GM12878 (cell line): ENCODE results near the gene GMPPB. TPM values are rescaled to one million over a fixed set of nuclear protein-coding genes. Genes with fewer than 3 reads are reported as not detected.

Experiments used
- ATAC-seq: fragments of 200-7000 bp; cut with Tn5 transposase; 3 replicates; pipeline ENCODE4 v1.9.1; 2020; ENCODE audit warnings: mild to moderate bottlenecking, moderate library complexity
- BruUV-seq: library from RNA; stranded (reverse); fragments of 400-500 nt; replicated peaks from 2 replicates; lab custom pipeline; 2021; lab: Mats Ljungman, UMichigan
- CTCF ChIA-PET: fragments of 300-600 bp; sonication (Branson Sonifier 250); formaldehyde crosslinking; extraction: SDS; loops from one replicate; lab custom pipeline; 2021; ENCODE audit warnings: inconsistent platforms; lab: Yijun Ruan, JAX
- POLR2A ChIA-PET: fragments of 350-600 bp; formaldehyde crosslinking; extraction: SDS; loops from one replicate; lab custom pipeline; 2021; ENCODE audit warnings: inconsistent platforms; lab: Charles Lee
- RAD21 ChIA-PET: fragments of 300-600 bp; sonication (Branson Sonifier 250); formaldehyde crosslinking; loops from one replicate; lab custom pipeline; 2023; ENCODE audit warnings: antibody characterized with exemption; ENCODE audit not compliant: unreplicated experiment; lab: Charles Lee
- SMC1A ChIA-PET: fragments of 300-600 bp; sonication (Branson Sonifier 250); formaldehyde crosslinking; loops from one replicate; lab custom pipeline; 2023; ENCODE audit not compliant: unreplicated experiment, uncharacterized antibody; lab: Charles Lee
- DNase-seq: peaks from one replicate; pipeline ENCODE4 v3.0.0-alpha.2; 2011; ENCODE audit warnings: low read depth, low spot score
- FAIRE-seq: peaks from 3 replicates; lab custom pipeline; 2011; peaks lifted over from hg19 to GRCh38; lab: Jason Lieb, UNC
- H2AFZ ChIP-seq: 2 replicates; pipeline ENCODE4 v1.6.0; 2011; ENCODE audit warnings: low read depth, low read length, control low read depth; ENCODE audit not compliant: control insufficient read depth
- H3K27ac ChIP-seq: 2 replicates; pipeline ENCODE4 v1.5.1; 2011; ENCODE audit warnings: control low read depth; ENCODE audit not compliant: control insufficient read depth, insufficient read depth
- H3K27me3 ChIP-seq, 2 experiments: replicated peaks in 1 of 2; 2 replicates each; pipeline versions ENCODE4 v1.6.0 to v1.6.1; 2011; ENCODE audit warnings: low read length in 1 of 2; ENCODE audit not compliant: control insufficient read depth in 2 of 2, insufficient read depth in 2 of 2
- H3K36me3 ChIP-seq, 2 experiments: 2 replicates each; pipeline ENCODE4 v1.5.1; 2011; ENCODE audit warnings: low read length in 1 of 2; ENCODE audit not compliant: control insufficient read depth in 2 of 2, insufficient read depth in 2 of 2
- H3K4me1 ChIP-seq: 2 replicates; pipeline ENCODE4 v1.6.1; 2011; ENCODE audit warnings: mild to moderate bottlenecking, low read length, moderate library complexity, mixed read lengths; ENCODE audit not compliant: control insufficient read depth, insufficient read depth
- H3K4me2 ChIP-seq: 2 replicates; pipeline ENCODE4 v1.6.0; 2011; ENCODE audit warnings: control low read depth; ENCODE audit not compliant: control insufficient read depth, insufficient read depth
- H3K4me3 ChIP-seq: fragments of 200-600 bp; sonication (generic); 2 replicates; pipeline ENCODE4 v1.5.1; 2016
- H3K79me2 ChIP-seq: 2 replicates; pipeline ENCODE4 v1.6.0; 2011; ENCODE audit warnings: low read length; ENCODE audit not compliant: control insufficient read depth, insufficient read depth
- H3K9ac ChIP-seq: 2 replicates; pipeline ENCODE4 v1.8.0; 2011; ENCODE audit warnings: low read length, control low read depth, mixed read lengths; ENCODE audit not compliant: control insufficient read depth, insufficient read depth
- H3K9me3 ChIP-seq: replicated peaks from 3 replicates; pipeline ENCODE4 v1.5.1; 2011; ENCODE audit warnings: mild to moderate bottlenecking, low read length; ENCODE audit not compliant: control insufficient read depth, insufficient read depth
- H4K20me1 ChIP-seq: 2 replicates; pipeline ENCODE4 v1.6.0; 2011; ENCODE audit not compliant: control insufficient read depth, insufficient read depth
- BHLHE40 ChIP-seq, 2 experiments: fragments of 450-650 bp in 1 of 2; IDR thresholded peaks; 2 replicates each; pipeline ENCODE4 v1.6.1; 2011 to 2017; ENCODE audit warnings: low read depth in 2 of 2, borderline replicate concordance in 1 of 2, improper control_type of control experiment in 1 of 2, low read length in 1 of 2, mild to moderate bottlenecking in 1 of 2
- HDGF ChIP-seq: fragments of 450-650 bp; IDR thresholded peaks from 2 replicates; pipeline ENCODE4 v1.6.1; 2016; ENCODE audit warnings: antibody characterized with exemption
- IKZF2 ChIP-seq, 2 experiments: fragments of 450-650 bp; IDR thresholded peaks; 2 replicates each; pipeline ENCODE4 v1.6.1; 2017; ENCODE audit warnings: mild to moderate bottlenecking in 2 of 2, moderate library complexity in 2 of 2
- TAF1 ChIP-seq: IDR thresholded peaks from 2 replicates; pipeline ENCODE4 v1.6.1; 2011; ENCODE audit warnings: mild to moderate bottlenecking, low read depth, low read length, borderline replicate concordance
- WRNIP1 ChIP-seq: IDR thresholded peaks from 2 replicates; pipeline ENCODE4 v1.6.1; 2011; ENCODE audit warnings: low read depth, low read length, improper control_type of control experiment, borderline replicate concordance
- WGBS: methylation state at CpG from one replicate; pipeline ENCODE4 v1.1.6; 2016; ENCODE audit warnings: low lambda C conversion rate; ENCODE audit not compliant: insufficient replicate concordance, insufficient coverage; ENCODE audit errors: missing lambda C conversion rate; 5-methylcytosine and 5-hydroxymethylcytosine counted together
- in situ Hi-C: fragments of 300-500 bp; cut with MboI; formaldehyde crosslinking; loops from 9 replicates; pipeline ENCODE4 v1.14.3; 2018; ENCODE audit warnings: mixed read lengths
- intact Hi-C: fragments of 100-400 bp; cut with micrococcal nuclease; formaldehyde crosslinking; loops from one replicate; pipeline ENCODE4 v1.14.2; 2022; ENCODE audit not compliant: unreplicated experiment
- polyA plus RNA-seq, 11 experiments: library from polyadenylated mRNA; depleted of rRNA in 4 of 11; unstranded in 6 of 11; stranded (reverse) in 5 of 11; fragments of >200 nt; fragmentation: Nextera tagmentation in 4 of 11; fragmentation: Illumina TruSeq in 1 of 11; extraction: Ambion mirVana in 4 of 11; extraction: Trizol in 1 of 11; gene quantifications; 1 replicate in 1 of 11; 2 replicates in 10 of 11; pipeline versions ENCODE4 v1.2.1 to v1.2.3, GENCODE V29; 2011 to 2016; ENCODE audit warnings: inconsistent platforms in 2 of 11, missing spikeins in 2 of 11, low read depth in 1 of 11
- total RNA-seq, 4 experiments: library from RNA; depleted of rRNA in 3 of 4; stranded (reverse); fragments of >200 nt in 3 of 4; fragmentation: Illumina TruSeq in 1 of 4; extraction: Trizol in 1 of 4; gene quantifications; 2 replicates each; pipeline versions ENCODE4 v1.2.1 to v1.2.3, GENCODE V29; 2013 to 2021
- TF ChIP-seq, protein P1 (sequence below): IDR thresholded peaks from 2 replicates; pipeline ENCODE4 v1.6.1; 2011; ENCODE audit warnings: borderline replicate concordance, low read depth, mild to moderate bottlenecking, moderate library complexity, low read length; ENCODE audit not compliant: insufficient read depth, poor library complexity, severe bottlenecking

GMPPB gene
- total and polyA plus RNA-seq, 10 of the 15 experiments (the other 5 are each of a cell fraction or from before 2014, with no cell fraction given), result 2.3 to 99.5 (median 23.3) TPM

GRCh38 chr3:49761661-49762060 is 37.9 kb upstream of the GMPPB start:
- Histone ChIP-seq H3K36me3 (no peaks in the 10 kb centered on the region; a peak in 2 of 4 replicates), H4K20me1 (no peaks in the 10 kb centered on the region; the same call in 1 of the 2 replicates), H3K4me3 (no peak overlapping the region), H3K9me3 (no peaks in the 10 kb centered on the region), H2AFZ (no peak overlapping the region), H3K9ac (no peak overlapping the region), H3K4me1 (no peaks in the 10 kb centered on the region), H3K79me2 (no peaks in the 10 kb centered on the region; the same call in 1 of the 2 replicates)
- intact Hi-C loops (no loop called here), in situ Hi-C loops (no loop called here)
- ChIA-PET SMC1A (no interaction called here), POLR2A (no interaction called here), RAD21 (no interaction called here), CTCF (no interaction called here)
- FAIRE-seq (no peak), DNase-seq (no peak), ATAC-seq (no peak)
- no TSS peak for BruUV-seq
- 81% methylated on average over 3 of the region's 3 CpGs for WGBS
- TF ChIP-seq, protein P1, sequence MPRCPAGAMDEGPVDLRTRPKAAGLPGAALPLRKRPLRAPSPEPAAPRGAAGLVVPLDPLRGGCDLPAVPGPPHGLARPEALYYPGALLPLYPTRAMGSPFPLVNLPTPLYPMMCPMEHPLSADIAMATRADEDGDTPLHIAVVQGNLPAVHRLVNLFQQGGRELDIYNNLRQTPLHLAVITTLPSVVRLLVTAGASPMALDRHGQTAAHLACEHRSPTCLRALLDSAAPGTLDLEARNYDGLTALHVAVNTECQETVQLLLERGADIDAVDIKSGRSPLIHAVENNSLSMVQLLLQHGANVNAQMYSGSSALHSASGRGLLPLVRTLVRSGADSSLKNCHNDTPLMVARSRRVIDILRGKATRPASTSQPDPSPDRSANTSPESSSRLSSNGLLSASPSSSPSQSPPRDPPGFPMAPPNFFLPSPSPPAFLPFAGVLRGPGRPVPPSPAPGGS, result no peak
- no peak for TF ChIP-seq HDGF
- TF ChIP-seq BHLHE40 (IDR thresholded peaks at IDR 0.05; ENCODE audit: borderline replicate concordance in 1 of 2, low read depth in 2 of 2, low read length in 1 of 2), result no peak
- no peak for TF ChIP-seq TAF1
- no peak for TF ChIP-seq WRNIP1
- TF ChIP-seq, all 136 proteins: peak for 0
- Histone ChIP-seq H3K4me2 (no peak overlapping the region), H3K27ac (no peak overlapping the region), H3K27me3 (no peaks in the 10 kb centered on the region)

- POLR2A ChIA-PET, result no interaction called here
- H3K4me2 ChIP-seq, result no peak overlapping the region
- 67% methylated on average over 1 of the region's 1 CpG for WGBS
- no peaks in the 10 kb centered on the region for H3K9me3 ChIP-seq
- ATAC-seq (no peak), FAIRE-seq (no peak)
- in situ Hi-C loops, result no loop called here
- TF ChIP-seq IKZF2 (IDR thresholded peaks at IDR 0.05), result no peak
- TF ChIP-seq, all 136 proteins: peak for 0
- H3K27ac ChIP-seq, result no peak overlapping the region
- H3K4me3 ChIP-seq, result no peak overlapping the region
- DNase-seq, result no peak
- H3K36me3 ChIP-seq, result no peaks in the 10 kb centered on the region; a peak in 2 of 4 replicates
- H3K9ac ChIP-seq, result no peak overlapping the region
- RAD21 ChIA-PET, result no interaction called here
- H3K4me1 ChIP-seq, result no peaks in the 10 kb centered on the region
- SMC1A ChIA-PET, result interaction anchor here (1.6 kb wide), 1 partner anchor 10 kb away, joined by 4 read pairs; no protein-coding TSS in a partner anchor
- H2AFZ ChIP-seq, result no peak overlapping the region
- no peaks in the 10 kb centered on the region; the same call in 1 of the 2 replicates for H3K79me2 ChIP-seq
- no peaks in the 10 kb centered on the region for H3K27me3 ChIP-seq
- CTCF ChIA-PET, result no interaction called here
- H4K20me1 ChIP-seq, result no peaks in the 10 kb centered on the region; the same call in 1 of the 2 replicates
- intact Hi-C loops, result no loop called here
- TSS peak; percentile 17 for BruUV-seq
Measured at GRCh38 chr3:49759226-49759625, 35.5 kb upstream of the GMPPB start.
